ENCODE data around the gene FUOM. TPM values are rescaled to one million over a fixed set of nuclear protein-coding genes. Genes with fewer than 3 reads are reported as not detected.

The FUOM gene
- total RNA-seq: 12.1 TPM
- polyA plus RNA-seq (ENCODE audit: insufficient read depth in 1 of 8, insufficient read length in 8 of 8, low replicate concordance in 1 of 8): 10 to 100 TPM in 1 of 8 donors, 1 to 10 TPM in 7; 5.6 to 11.7 (median 7.4) TPM
- long read RNA-seq, donor 1, partial matches to known transcripts: 0 of 1 reads
- long read RNA-seq, donor 1, other reads (novel, unspliced or antisense): 0 of 1 reads
- long read RNA-seq, donor 2, partial matches to known transcripts: 0 of 1 reads
- long read RNA-seq, donor 2, other reads (novel, unspliced or antisense): 0 of 1 reads
- long read RNA-seq, donor 3, partial matches to known transcripts: 0 of 6 reads
- long read RNA-seq, donor 3, other reads (novel, unspliced or antisense): 0 of 6 reads
- long read RNA-seq, donor 4: 0 reads
- long read RNA-seq, donor 5, partial matches to known transcripts: 0 of 6 reads
- long read RNA-seq, donor 5, other reads (novel, unspliced or antisense): 0 of 6 reads
- long read RNA-seq, donor 6, transcript FUOM-201 (6 exons, 709 nt): major isoform, 10 of 12 reads
- long read RNA-seq, donor 6, partial matches to known transcripts: 0 of 12 reads
- long read RNA-seq, donor 6, other reads (novel, unspliced or antisense): 0 of 12 reads
- long read RNA-seq, donor 7, transcript FUOM-201 (6 exons, 709 nt): major isoform, 5 of 5 reads
- long read RNA-seq, donor 7, partial matches to known transcripts: 0 of 5 reads
- long read RNA-seq, donor 7, other reads (novel, unspliced or antisense): 0 of 5 reads
- long read RNA-seq, donor 8, partial matches to known transcripts: 0 of 1 reads
- long read RNA-seq, donor 8, other reads (novel, unspliced or antisense): 0 of 1 reads
- long read RNA-seq, donor 9, partial matches to known transcripts: 0 of 5 reads
- long read RNA-seq, donor 9, other reads (novel, unspliced or antisense): 0 of 5 reads
- long read RNA-seq, donor 10, partial matches to known transcripts: 0 of 5 reads
- long read RNA-seq, donor 10, other reads (novel, unspliced or antisense): 0 of 5 reads
- long read RNA-seq, donor 11, partial matches to known transcripts: 0 of 2 reads
- long read RNA-seq, donor 11, other reads (novel, unspliced or antisense): 0 of 2 reads

- WGBS (ENCODE audit: insufficient coverage): under 1% methylated on average over 63 of the region's 83 CpGs
- H3K27ac ChIP-seq (ENCODE audit: low read length): no peak within 1 kb of the TSS
Measured at GRCh38 chr10:133357285-133358161, at the start of gene FUOM. Gene FUOM (minus strand): TSS chr10:133358019. CDS start chr10:133358007, 12 bp downstream.

GRCh38 chr10:133405844-133406527 lies 48.2 kb upstream of the FUOM start:
- Histone ChIP-seq H3K9me3 (replicated peaks; ENCODE audit: control insufficient read depth, low read depth, low read length) (peaks cover 22% of the 10 kb centered on the region), H3K4me1 (ENCODE audit: control insufficient read depth, insufficient read depth, low read length) (no peaks in the 10 kb centered on the region), H3K4me3 (ENCODE audit: low read length) (no peak overlapping the region), H3K27ac (ENCODE audit: low read length) (no peak overlapping the region), H3K36me3 (ENCODE audit: control insufficient read depth, insufficient read depth, low read length) (peaks cover 63% of the 10 kb centered on the region), H3K27me3 (ENCODE audit: control insufficient read depth, insufficient read depth, low read length) (no peaks in the 10 kb centered on the region)
- DNase-seq: no peak
- 94% methylated on average over 6 of the region's 8 CpGs for WGBS (ENCODE audit: insufficient coverage)

More at GRCh38 chr10:133357285-133358161, at the start of gene FUOM:
- Histone ChIP-seq H3K4me1 (ENCODE audit: control insufficient read depth, insufficient read depth, low read length) (peaks cover 13% of the 10 kb centered on the region), H3K4me3 (ENCODE audit: low read length) (peak within 1 kb of the TSS; percentile 42), H3K9me3 (replicated peaks; ENCODE audit: control insufficient read depth, low read depth, low read length) (peaks cover 2% of the 10 kb centered on the region), H3K27me3 (ENCODE audit: control insufficient read depth, insufficient read depth, low read length) (no peaks in the 10 kb centered on the region), H3K36me3 (ENCODE audit: control insufficient read depth, insufficient read depth, low read length) (peaks cover 11% of the 10 kb centered on the region)
- DNase-seq: peak; percentile 75

- DNase-seq: no peak
- H3K36me3 ChIP-seq (ENCODE audit: control insufficient read depth, insufficient read depth, low read length): peaks cover 64% of the 10 kb centered on the region
- WGBS (ENCODE audit: insufficient coverage): no CpG with 5 or more reads among the region's 2 CpGs
Measured at GRCh38 chr10:133405272-133405671, 47.5 kb upstream of the FUOM start.

GRCh38 chr10:133403784-133404183 lies 46.0 kb upstream of the FUOM start:
- no peak overlapping the region for H3K27ac ChIP-seq (ENCODE audit: low read length)
- no peak for DNase-seq
- H3K4me3 ChIP-seq (ENCODE audit: low read length): no peak overlapping the region
- 100% methylated on average over 1 of the region's 5 CpGs for WGBS (ENCODE audit: insufficient coverage)
- no peaks in the 10 kb centered on the region for H3K27me3 ChIP-seq (ENCODE audit: control insufficient read depth, insufficient read depth, low read length)
- no peaks in the 10 kb centered on the region for H3K4me1 ChIP-seq (ENCODE audit: control insufficient read depth, insufficient read depth, low read length)
- H3K36me3 ChIP-seq (ENCODE audit: control insufficient read depth, insufficient read depth, low read length): peaks cover 67% of the 10 kb centered on the region
- H3K9me3 ChIP-seq (replicated peaks; ENCODE audit: control insufficient read depth, low read depth, low read length): peaks cover 6% of the 10 kb centered on the region

More at GRCh38 chr10:133405272-133405671, 47.5 kb upstream of the FUOM start:
- H3K4me3 ChIP-seq (ENCODE audit: low read length): no peak overlapping the region
- H3K9me3 ChIP-seq (replicated peaks; ENCODE audit: control insufficient read depth, low read depth, low read length): peaks cover 17% of the 10 kb centered on the region
- H3K27me3 ChIP-seq (ENCODE audit: control insufficient read depth, insufficient read depth, low read length): no peaks in the 10 kb centered on the region
- H3K27ac ChIP-seq (ENCODE audit: low read length): no peak overlapping the region
- no peaks in the 10 kb centered on the region for H3K4me1 ChIP-seq (ENCODE audit: control insufficient read depth, insufficient read depth, low read length)

- no peak for DNase-seq
- H3K27me3 ChIP-seq (ENCODE audit: control insufficient read depth, insufficient read depth, low read length): no peaks in the 10 kb centered on the region
- H3K4me1 ChIP-seq (ENCODE audit: control insufficient read depth, insufficient read depth, low read length): no peaks in the 10 kb centered on the region
- H3K27ac ChIP-seq (ENCODE audit: low read length): no peak overlapping the region
- peaks cover 67% of the 10 kb centered on the region for H3K36me3 ChIP-seq (ENCODE audit: control insufficient read depth, insufficient read depth, low read length)
- H3K9me3 ChIP-seq (replicated peaks; ENCODE audit: control insufficient read depth, low read depth, low read length): peaks cover 4% of the 10 kb centered on the region
- 91% methylated on average over 12 of the region's 16 CpGs for WGBS (ENCODE audit: insufficient coverage)
- no peak overlapping the region for H3K4me3 ChIP-seq (ENCODE audit: low read length)
Measured at GRCh38 chr10:133403359-133403758, 45.5 kb upstream of the FUOM start.

GRCh38 chr10:133401981-133402725 lies 44.3 kb upstream of the FUOM start:
- H3K36me3 ChIP-seq (ENCODE audit: control insufficient read depth, insufficient read depth, low read length): peaks cover 70% of the 10 kb centered on the region
- H3K27ac ChIP-seq (ENCODE audit: low read length): no peak overlapping the region
- DNase-seq: no peak
- no peaks in the 10 kb centered on the region for H3K27me3 ChIP-seq (ENCODE audit: control insufficient read depth, insufficient read depth, low read length)
- H3K9me3 ChIP-seq (replicated peaks; ENCODE audit: control insufficient read depth, low read depth, low read length): peaks cover 3% of the 10 kb centered on the region
- no peak overlapping the region for H3K4me3 ChIP-seq (ENCODE audit: low read length)
- no peaks in the 10 kb centered on the region for H3K4me1 ChIP-seq (ENCODE audit: control insufficient read depth, insufficient read depth, low read length)
- WGBS (ENCODE audit: insufficient coverage): 98% methylated on average over 10 of the region's 21 CpGs

GRCh38 chr10:133401500-133401899 lies 43.7 kb upstream of the FUOM start:
- Histone ChIP-seq H3K4me3 (ENCODE audit: low read length) (no peak overlapping the region), H3K4me1 (ENCODE audit: control insufficient read depth, insufficient read depth, low read length) (no peaks in the 10 kb centered on the region), H3K9me3 (replicated peaks; ENCODE audit: control insufficient read depth, low read depth, low read length) (no peaks in the 10 kb centered on the region), H3K27ac (ENCODE audit: low read length) (no peak overlapping the region), H3K36me3 (ENCODE audit: control insufficient read depth, insufficient read depth, low read length) (peaks cover 72% of the 10 kb centered on the region), H3K27me3 (ENCODE audit: control insufficient read depth, insufficient read depth, low read length) (no peaks in the 10 kb centered on the region)
- no peak for DNase-seq
- WGBS (ENCODE audit: insufficient coverage): 91% methylated on average over 10 of the region's 12 CpGs

GRCh38 chr10:133400624-133401424 lies 43.0 kb upstream of the FUOM start:
- H3K9me3 ChIP-seq (replicated peaks; ENCODE audit: control insufficient read depth, low read depth, low read length): no peaks in the 10 kb centered on the region
- H3K4me1 ChIP-seq (ENCODE audit: control insufficient read depth, insufficient read depth, low read length): no peaks in the 10 kb centered on the region
- peaks cover 77% of the 10 kb centered on the region for H3K36me3 ChIP-seq (ENCODE audit: control insufficient read depth, insufficient read depth, low read length)
- no peak overlapping the region for H3K4me3 ChIP-seq (ENCODE audit: low read length)
- no peaks in the 10 kb centered on the region for H3K27me3 ChIP-seq (ENCODE audit: control insufficient read depth, insufficient read depth, low read length)
- DNase-seq: no peak
- WGBS (ENCODE audit: insufficient coverage): 95% methylated on average over 9 of the region's 10 CpGs
- no peak overlapping the region for H3K27ac ChIP-seq (ENCODE audit: low read length)
